ENCODE data around the gene MNT.

The MNT gene

DNA sequence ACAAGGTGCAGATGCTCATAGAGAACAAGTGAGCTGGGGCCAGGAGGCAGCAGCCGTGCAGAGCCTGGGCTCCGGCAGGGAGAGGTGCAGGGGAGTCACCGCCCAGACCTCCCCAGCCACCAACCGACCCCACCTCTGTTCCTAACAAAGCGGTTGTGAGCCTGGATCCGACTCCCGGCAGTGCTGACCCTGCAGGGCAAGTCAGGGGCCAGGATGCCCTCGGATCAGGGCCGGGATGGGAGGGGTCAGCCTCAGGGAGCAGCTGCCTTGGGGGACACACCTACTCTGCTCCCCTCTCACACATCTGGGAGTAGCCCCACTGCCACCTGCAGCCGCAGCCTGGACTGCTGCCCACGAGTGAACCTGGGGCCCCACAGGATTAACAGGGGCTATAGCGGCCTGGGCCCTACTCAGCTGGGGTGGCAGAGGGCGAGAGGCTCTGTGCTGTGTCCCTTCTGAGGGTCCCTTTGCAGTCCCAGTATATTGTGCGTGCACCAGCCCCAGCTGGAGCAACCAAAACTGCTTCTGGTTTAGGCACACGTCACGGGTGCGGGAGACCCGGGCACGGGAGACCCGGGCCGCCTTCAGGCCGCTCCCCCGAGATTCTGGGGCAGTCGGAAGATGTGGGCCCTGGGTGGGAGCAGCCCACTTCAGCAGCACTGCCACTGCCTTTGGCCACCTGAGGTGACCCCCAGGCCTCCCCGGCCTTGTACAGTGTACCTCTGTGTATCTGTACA is 21.2 kb downstream of the MNT start:
- Histone ChIP-seq H3K27ac (ENCODE audit: low read length) (no peak overlapping the region), H2AFZ (ENCODE audit: low read depth, low read length) (no peak overlapping the region), H3K4me3 (ENCODE audit: low read length) (no peak overlapping the region), H3K4me2 (ENCODE audit: low read length) (no peak overlapping the region), H3K36me3 (replicated peaks; ENCODE audit: low read depth, low read length) (no peaks in the 10 kb centered on the region), H3K79me2 (ENCODE audit: low read length) (no peaks in the 10 kb centered on the region), H3K9ac (ENCODE audit: low read length) (no peak overlapping the region), H4K20me1 (ENCODE audit: insufficient read depth, low read length) (no peaks in the 10 kb centered on the region), H3K4me1 (ENCODE audit: low read length) (no peaks in the 10 kb centered on the region), H3K27me3 (ENCODE audit: low read depth, low read length) (no peaks in the 10 kb centered on the region), H3K9me3 (ENCODE audit: insufficient read depth, low read length) (no peaks in the 10 kb centered on the region)
- TF ChIP-seq CTCF (IDR thresholded peaks at IDR 0.05; ENCODE audit: low read depth, low read length): no peak
- no peak for TF ChIP-seq EZH2phosphoT487 (IDR thresholded peaks at IDR 0.05; ENCODE audit: low read depth)

GRCh38 chr17:2378905-2379304 is 22.0 kb downstream of the MNT start:
- no peak overlapping the region for H3K4me3 ChIP-seq (ENCODE audit: low read length)
- no peaks in the 10 kb centered on the region for H3K27me3 ChIP-seq (ENCODE audit: low read depth, low read length)
- H3K9ac ChIP-seq (ENCODE audit: low read length): no peak overlapping the region
- no peaks in the 10 kb centered on the region for H4K20me1 ChIP-seq (ENCODE audit: insufficient read depth, low read length)
- H2AFZ ChIP-seq (ENCODE audit: low read depth, low read length): no peak overlapping the region
- no peak overlapping the region for H3K27ac ChIP-seq (ENCODE audit: low read length)
- H3K79me2 ChIP-seq (ENCODE audit: low read length): no peaks in the 10 kb centered on the region
- no peaks in the 10 kb centered on the region for H3K36me3 ChIP-seq (replicated peaks; ENCODE audit: low read depth, low read length)
- no peaks in the 10 kb centered on the region for H3K4me1 ChIP-seq (ENCODE audit: low read length)
- H3K9me3 ChIP-seq (ENCODE audit: insufficient read depth, low read length): no peaks in the 10 kb centered on the region
- H3K4me2 ChIP-seq (ENCODE audit: low read length): no peak overlapping the region
- TF ChIP-seq EZH2phosphoT487 (IDR thresholded peaks at IDR 0.05; ENCODE audit: low read depth): no peak
- TF ChIP-seq CTCF (IDR thresholded peaks at IDR 0.05; ENCODE audit: low read depth, low read length): no peak

- Histone ChIP-seq H3K4me2 (ENCODE audit: low read length) (no peak overlapping the region), H3K79me2 (ENCODE audit: low read length) (no peaks in the 10 kb centered on the region), H3K4me1 (ENCODE audit: low read length) (no peaks in the 10 kb centered on the region), H3K27me3 (ENCODE audit: low read depth, low read length) (no peaks in the 10 kb centered on the region), H2AFZ (ENCODE audit: low read depth, low read length) (no peak overlapping the region), H3K27ac (ENCODE audit: low read length) (no peak overlapping the region), H3K36me3 (replicated peaks; ENCODE audit: low read depth, low read length) (no peaks in the 10 kb centered on the region), H4K20me1 (ENCODE audit: insufficient read depth, low read length) (no peaks in the 10 kb centered on the region), H3K9me3 (ENCODE audit: insufficient read depth, low read length) (no peaks in the 10 kb centered on the region), H3K4me3 (ENCODE audit: low read length) (no peak overlapping the region), H3K9ac (ENCODE audit: low read length) (no peak overlapping the region)
- no peak for TF ChIP-seq CTCF (IDR thresholded peaks at IDR 0.05; ENCODE audit: low read depth, low read length)
- TF ChIP-seq EZH2phosphoT487 (IDR thresholded peaks at IDR 0.05; ENCODE audit: low read depth): no peak
These were observed 23.2 kb downstream of the MNT start for GRCh38 chr17:2377659-2378058.

- Histone ChIP-seq H3K36me3 (replicated peaks; ENCODE audit: low read depth, low read length) (no peaks in the 10 kb centered on the region), H3K9me3 (ENCODE audit: insufficient read depth, low read length) (no peaks in the 10 kb centered on the region)
- TF ChIP-seq EZH2phosphoT487 (IDR thresholded peaks at IDR 0.05; ENCODE audit: low read depth) (no peak), CTCF (IDR thresholded peaks at IDR 0.05; ENCODE audit: low read depth, low read length) (no peak)
These were observed 24.8 kb downstream of the MNT start for GRCh38 chr17:2376107-2376506.

More at GRCh38 chr17:2376107-2376506, 24.8 kb downstream of the MNT start:
- Histone ChIP-seq H3K79me2 (ENCODE audit: low read length) (no peaks in the 10 kb centered on the region), H2AFZ (ENCODE audit: low read depth, low read length) (no peak overlapping the region), H3K4me1 (ENCODE audit: low read length) (no peaks in the 10 kb centered on the region), H4K20me1 (ENCODE audit: insufficient read depth, low read length) (no peaks in the 10 kb centered on the region), H3K9ac (ENCODE audit: low read length) (no peak overlapping the region), H3K4me2 (ENCODE audit: low read length) (no peak overlapping the region), H3K27ac (ENCODE audit: low read length) (no peak overlapping the region), H3K27me3 (ENCODE audit: low read depth, low read length) (no peaks in the 10 kb centered on the region), H3K4me3 (ENCODE audit: low read length) (no peak overlapping the region)
